ES-I3 (cell line): ENCODE data around the gene LAG3.
A peak's percentile ranks its signal among the peaks of the same experiment; 100 is the strongest.
"Not testable (repeated sequence)": the region's sequence is repeated elsewhere in the genome, so short reads cannot be mapped to it uniquely, and the experiment has no call there.

Experiments used
- H3K36me3 ChIP-seq: 2 replicates; pipeline ENCODE4 v1.6.1; 2013; ENCODE audit warnings: mild to moderate bottlenecking, low read length, control low read depth, moderate library complexity; ENCODE audit not compliant: insufficient read depth
- H3K4me1 ChIP-seq: 2 replicates; pipeline ENCODE4 v1.6.1; 2013; ENCODE audit warnings: mild to moderate bottlenecking, control low read depth, low read length; ENCODE audit not compliant: insufficient read depth
- H3K9ac ChIP-seq: 2 replicates; pipeline ENCODE4 v1.6.1; 2013; ENCODE audit warnings: low read depth, mild to moderate bottlenecking, low read length, moderate library complexity
- H3K9me3 ChIP-seq: 2 replicates; pipeline ENCODE4 v1.6.1; 2013; ENCODE audit warnings: mild to moderate bottlenecking, low read length, moderate library complexity; ENCODE audit not compliant: control insufficient read depth, insufficient read depth

Gene LAG3

GRCh38 chr12:6772331-6772695, at the start of gene LAG3:
TSS of gene LAG3 (plus strand) at chr12:6772520. CDS start at chr12:6772853, 333 bp downstream.
- H3K4me1 ChIP-seq: peaks cover 21% of the 10 kb centered on the region
- no peaks in the 10 kb centered on the region for H3K9me3 ChIP-seq
- H3K36me3 ChIP-seq: no peaks in the 10 kb centered on the region
- peak within 1 kb of the TSS; percentile 39 for H3K9ac ChIP-seq

GRCh38 chr12:6722863-6723262, 49.5 kb upstream of the LAG3 start:
- peak overlapping the region; percentile 77; the same call in 1 of the 2 replicates for H3K9ac ChIP-seq
- H3K36me3 ChIP-seq: no peaks in the 10 kb centered on the region; the same call in 1 of the 2 replicates
- H3K4me1 ChIP-seq: no peaks in the 10 kb centered on the region
- no peaks in the 10 kb centered on the region for H3K9me3 ChIP-seq

GRCh38 chr12:6723607-6724408, 48.5 kb upstream of the LAG3 start, which contains the start of gene COPS7A:
TSS of gene COPS7A (plus strand) at chr12:6724046. CDS start at chr12:6724657, 611 bp downstream.
- peaks cover 2% of the 10 kb centered on the region for H3K36me3 ChIP-seq
- no peaks in the 10 kb centered on the region for H3K4me1 ChIP-seq
- H3K9me3 ChIP-seq: no peaks in the 10 kb centered on the region
- peak within 1 kb of the TSS; percentile 77 for H3K9ac ChIP-seq

- H3K4me1 ChIP-seq: no peaks in the 10 kb centered on the region
- H3K9me3 ChIP-seq: no peaks in the 10 kb centered on the region
- peak overlapping the region; percentile 77 for H3K9ac ChIP-seq
- peaks cover 4% of the 10 kb centered on the region for H3K36me3 ChIP-seq
These were observed 47.9 kb upstream of the LAG3 start for GRCh38 chr12:6724409-6724797.

- Histone ChIP-seq H3K36me3 (peaks cover 13% of the 10 kb centered on the region), H3K9ac (no peak overlapping the region), H3K9me3 (no peaks in the 10 kb centered on the region), H3K4me1 (no peaks in the 10 kb centered on the region)
These were observed 47.0 kb upstream of the LAG3 start for GRCh38 chr12:6725350-6725749.

- H3K9ac ChIP-seq: no peak overlapping the region
- H3K4me1 ChIP-seq: no peaks in the 10 kb centered on the region
- H3K9me3 ChIP-seq: no peaks in the 10 kb centered on the region
- peaks cover 16% of the 10 kb centered on the region for H3K36me3 ChIP-seq
These were observed 43.1 kb upstream of the LAG3 start for GRCh38 chr12:6729186-6729585.

GRCh38 chr12:6730169-6730568, 42.2 kb upstream of the LAG3 start:
- Histone ChIP-seq H3K36me3 (peaks cover 16% of the 10 kb centered on the region), H3K4me1 (no peaks in the 10 kb centered on the region), H3K9me3 (no peaks in the 10 kb centered on the region), H3K9ac (no peak overlapping the region)

GRCh38 chr12:6734506-6735387, 37.6 kb upstream of the LAG3 start:
- Histone ChIP-seq H3K4me1 (no peaks in the 10 kb centered on the region), H3K36me3 (peaks cover 9% of the 10 kb centered on the region), H3K9me3 (peaks cover 3% of the 10 kb centered on the region; the same call in 1 of the 2 replicates), H3K9ac (no peak overlapping the region)

GRCh38 chr12:6735448-6736191, 36.7 kb upstream of the LAG3 start:
- H3K4me1 ChIP-seq: no peaks in the 10 kb centered on the region
- no peak overlapping the region for H3K9ac ChIP-seq
- H3K9me3 ChIP-seq: peaks cover 3% of the 10 kb centered on the region; the same call in 1 of the 2 replicates
- peaks cover under 1% of the 10 kb centered on the region; the same call in 1 of the 2 replicates for H3K36me3 ChIP-seq

GRCh38 chr12:6736754-6737153, 35.6 kb upstream of the LAG3 start:
- Histone ChIP-seq H3K9ac (no peak overlapping the region), H3K36me3 (no peaks in the 10 kb centered on the region), H3K9me3 (peaks cover 3% of the 10 kb centered on the region; the same call in 1 of the 2 replicates), H3K4me1 (no peaks in the 10 kb centered on the region)

GRCh38 chr12:6742080-6742479, 30.2 kb upstream of the LAG3 start:
- H3K9me3 ChIP-seq, H3K36me3 ChIP-seq, H3K4me1 ChIP-seq, H3K9ac ChIP-seq: not testable (repeated sequence)

GRCh38 chr12:6742834-6743233, 29.5 kb upstream of the LAG3 start:
- H3K4me1 ChIP-seq: no peaks in the 10 kb centered on the region
- no peak overlapping the region for H3K9ac ChIP-seq

GRCh38 chr12:6743300-6743699, 29.0 kb upstream of the LAG3 start:
- not testable (repeated sequence) for H3K4me1 ChIP-seq, H3K36me3 ChIP-seq, H3K9ac ChIP-seq, H3K9me3 ChIP-seq

More at GRCh38 chr12:6742834-6743233, 29.5 kb upstream of the LAG3 start:
- no peaks in the 10 kb centered on the region; the same call in 1 of the 2 replicates for H3K36me3 ChIP-seq
- H3K9me3 ChIP-seq: no peaks in the 10 kb centered on the region
